Measurements from ENCODE around the gene CNGA3. TPM values are rescaled to one million over a fixed set of nuclear protein-coding genes. Genes with fewer than 3 reads are reported as not detected.

CNGA3 gene
- total and polyA plus RNA-seq, 3 experiments from 2014 or later, result not detected

DNA sequence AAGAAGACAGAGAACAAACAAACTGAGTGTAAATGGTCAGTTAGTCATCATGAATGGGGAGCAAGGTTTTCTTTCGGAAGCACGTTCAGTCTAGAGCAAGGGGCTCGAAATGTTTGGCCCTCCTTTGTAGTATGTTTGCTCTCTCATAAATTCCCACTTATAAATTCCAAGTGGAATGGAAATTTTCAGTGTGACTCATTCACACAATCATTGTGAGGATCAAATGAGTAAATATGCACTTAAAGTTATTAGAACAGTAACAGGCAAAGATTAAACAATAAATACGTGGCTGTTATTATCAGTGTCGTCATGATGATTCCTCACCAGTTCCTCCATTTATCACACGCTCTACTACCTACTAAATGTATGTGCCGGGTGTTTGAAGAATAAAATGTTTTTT lies 10.5 kb downstream of the CNGA3 start:
- CTCF ChIA-PET, result no interaction called here

DNA sequence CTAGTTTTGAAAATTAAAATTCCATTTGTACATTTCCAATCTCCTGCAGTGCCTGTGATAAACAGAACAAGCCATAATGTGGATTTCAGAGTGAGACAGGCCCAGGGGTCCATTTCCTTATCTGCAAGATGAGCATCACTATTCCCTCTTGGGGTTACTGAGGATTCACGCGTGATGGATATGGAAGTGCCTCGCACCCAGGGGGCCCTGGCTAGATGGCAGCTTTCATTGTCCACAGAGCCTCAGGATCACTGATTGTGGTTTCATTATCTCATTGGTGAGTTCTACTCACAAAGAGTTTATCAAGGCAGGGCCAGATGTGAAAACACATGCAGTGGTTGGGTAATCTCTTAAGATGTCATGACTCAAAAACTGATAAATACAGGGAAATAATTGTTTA lies 11.6 kb downstream of the CNGA3 start:
- Mint-ChIP-seq H3K4me3 (no peak overlapping the region), H3K9me3 (peaks cover 0 to 4% (median 0%) of the 10 kb centered on the region in 5 donors), H3K36me3 (no peaks in the 10 kb centered on the region), H3K27ac (no peak overlapping the region), H3K27me3 (peaks cover 3 to 22% of the 10 kb centered on the region in 2 donors), H3K4me1 (no peaks in the 10 kb centered on the region)
- no peak for DNase-seq
- no peaks in the 10 kb centered on the region for H3K27me3 ChIP-seq (ENCODE audit: insufficient read depth, low read length, poor library complexity, severe bottlenecking)
- H3K4me3 ChIP-seq (ENCODE audit: low read length), result no peak overlapping the region
- no peaks in the 10 kb centered on the region for H3K4me1 ChIP-seq (ENCODE audit: insufficient read depth, low read length)
- POLR2A ChIA-PET, result no interaction called here
- CTCF ChIA-PET, result no interaction called here
- H3K27ac ChIP-seq (ENCODE audit: low read depth, low read length), result no peak overlapping the region
- no peaks in the 10 kb centered on the region for H3K9me3 ChIP-seq (ENCODE audit: low read length)
- no peaks in the 10 kb centered on the region for H3K36me3 ChIP-seq (ENCODE audit: insufficient read depth, low read length)

More for the DNA sequence above, 10.5 kb downstream of the CNGA3 start:
- H3K36me3 ChIP-seq (ENCODE audit: insufficient read depth, low read length), result no peaks in the 10 kb centered on the region
- Mint-ChIP-seq H3K27ac (no peak overlapping the region), H3K27me3 (peaks cover 10 to 24% of the 10 kb centered on the region in 2 donors), H3K9me3 (peaks cover 0 to 3% (median 2%) of the 10 kb centered on the region in 5 donors), H3K4me3 (no peak overlapping the region), H3K36me3 (no peaks in the 10 kb centered on the region), H3K4me1 (no peaks in the 10 kb centered on the region)
- POLR2A ChIA-PET, result no interaction called here
- H3K4me3 ChIP-seq (ENCODE audit: low read length), result no peak overlapping the region
- H3K27ac ChIP-seq (ENCODE audit: low read depth, low read length), result no peak overlapping the region
- no peaks in the 10 kb centered on the region for H3K27me3 ChIP-seq (ENCODE audit: insufficient read depth, low read length, poor library complexity, severe bottlenecking)
- H3K4me1 ChIP-seq (ENCODE audit: insufficient read depth, low read length), result no peaks in the 10 kb centered on the region
- DNase-seq, result no peak
- H3K9me3 ChIP-seq (ENCODE audit: low read length), result no peaks in the 10 kb centered on the region

DNA sequence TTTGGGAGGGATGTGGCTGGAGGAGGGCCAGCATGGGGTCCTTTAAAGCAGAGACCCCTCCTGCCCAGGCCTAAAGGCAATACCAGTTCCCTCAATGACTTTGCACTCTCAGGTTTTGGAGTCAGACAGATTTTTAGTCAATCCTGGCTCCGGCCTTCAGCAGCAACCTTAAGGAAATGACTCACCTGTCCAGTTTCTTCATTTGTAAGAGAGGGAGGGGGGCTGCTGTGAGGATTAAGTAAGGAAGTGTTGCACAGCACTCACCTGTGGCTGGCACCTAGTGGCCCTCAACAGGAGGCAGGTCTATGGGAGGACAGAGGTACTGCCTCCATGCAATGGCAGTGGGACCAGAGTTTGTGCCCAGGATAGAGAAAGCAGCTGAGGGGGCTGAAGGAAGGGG lies 13.7 kb downstream of the CNGA3 start:
- CTCF ChIA-PET, result no interaction called here

DNA sequence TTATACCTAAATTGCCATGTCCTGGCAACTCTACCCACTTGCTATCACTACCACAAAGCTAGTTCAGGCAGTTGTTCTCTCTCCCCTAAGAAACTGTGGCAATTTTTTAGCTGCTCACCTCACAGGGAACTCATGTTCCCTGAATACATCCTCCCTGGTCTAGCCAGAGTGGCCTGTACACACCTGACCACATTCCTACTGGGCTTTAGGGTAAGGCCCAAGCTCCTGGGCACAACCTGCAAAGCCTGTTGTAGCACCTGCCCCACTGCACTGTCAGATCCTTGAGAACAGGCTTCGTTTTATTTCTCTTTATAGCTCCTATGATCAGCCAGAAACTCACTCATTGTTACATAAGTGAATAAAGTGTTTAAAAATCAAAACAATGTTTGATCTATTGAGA lies 21.5 kb downstream of the CNGA3 start:
- CTCF ChIA-PET, result no interaction called here
- peaks cover 15% of the 10 kb centered on the region for H3K27me3 ChIP-seq (ENCODE audit: insufficient read depth, low read length, poor library complexity, severe bottlenecking)
- H3K9me3 ChIP-seq (ENCODE audit: low read length), result no peaks in the 10 kb centered on the region
- Mint-ChIP-seq H3K27me3 (peaks cover 16 to 61% of the 10 kb centered on the region in 2 donors), H3K4me1 (no peaks in the 10 kb centered on the region), H3K9me3 (peaks cover 0 to 9% (median 7%) of the 10 kb centered on the region in 5 donors), H3K4me3 (no peak overlapping the region), H3K27ac (no peak overlapping the region), H3K36me3 (peaks cover 0 to 16% (median 0%) of the 10 kb centered on the region in 3 donors)
- POLR2A ChIA-PET, result no interaction called here
- no peaks in the 10 kb centered on the region for H3K36me3 ChIP-seq (ENCODE audit: insufficient read depth, low read length)
- H3K4me3 ChIP-seq (ENCODE audit: low read length), result no peak overlapping the region
- H3K4me1 ChIP-seq (ENCODE audit: insufficient read depth, low read length), result no peaks in the 10 kb centered on the region
- no peak for DNase-seq
- no peak overlapping the region for H3K27ac ChIP-seq (ENCODE audit: low read depth, low read length)

More for the DNA sequence above, 13.7 kb downstream of the CNGA3 start:
- no peaks in the 10 kb centered on the region for H3K4me1 Mint-ChIP-seq
- Histone ChIP-seq H3K9me3 (ENCODE audit: low read length) (no peaks in the 10 kb centered on the region), H3K36me3 (ENCODE audit: insufficient read depth, low read length) (no peaks in the 10 kb centered on the region), H3K4me1 (ENCODE audit: insufficient read depth, low read length) (no peaks in the 10 kb centered on the region), H3K4me3 (ENCODE audit: low read length) (no peak overlapping the region), H3K27ac (ENCODE audit: low read depth, low read length) (no peak overlapping the region), H3K27me3 (ENCODE audit: insufficient read depth, low read length, poor library complexity, severe bottlenecking) (no peaks in the 10 kb centered on the region)
- H3K27me3 Mint-ChIP-seq, result peaks cover 5 to 28% of the 10 kb centered on the region in 2 donors
- H3K4me3 Mint-ChIP-seq, result no peak overlapping the region
- no peaks in the 10 kb centered on the region for H3K36me3 Mint-ChIP-seq
- POLR2A ChIA-PET, result no interaction called here
- DNase-seq, result no peak
- H3K9me3 Mint-ChIP-seq, result peaks cover 0 to 4% (median 0%) of the 10 kb centered on the region in 5 donors
- H3K27ac Mint-ChIP-seq, result no peak overlapping the region

DNA sequence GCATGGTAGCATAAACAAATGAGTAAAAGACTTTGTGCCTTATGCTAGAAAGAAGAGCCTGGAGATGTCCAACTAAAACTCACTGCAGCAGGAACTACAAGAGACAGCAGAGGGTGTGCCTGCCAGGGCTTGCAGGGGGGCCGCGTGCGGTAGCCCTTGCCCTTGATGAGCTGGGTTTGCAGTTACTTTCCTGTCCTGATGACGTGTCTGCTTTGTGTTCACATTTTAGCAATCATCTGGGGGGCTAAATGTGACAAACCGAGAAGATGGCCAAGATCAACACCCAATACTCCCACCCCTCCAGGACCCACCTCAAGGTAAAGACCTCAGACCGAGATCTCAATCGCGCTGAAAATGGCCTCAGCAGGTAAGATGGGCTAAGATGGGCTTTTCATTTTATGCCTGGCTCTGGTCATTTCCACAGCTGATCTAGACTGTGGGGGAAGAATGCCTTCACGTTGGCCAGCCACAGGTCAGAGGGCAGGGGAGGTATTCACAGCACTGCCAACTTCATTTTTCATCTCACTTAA lies 23.5 kb downstream of the CNGA3 start:
- H3K4me1 Mint-ChIP-seq, result no peaks in the 10 kb centered on the region
- peaks cover 0 to 9% (median 7%) of the 10 kb centered on the region in 5 donors for H3K9me3 Mint-ChIP-seq
- CTCF ChIA-PET, result interaction anchor here (1.1 kb wide), 1 partner anchor 15 kb away, joined by 3 read pairs; no protein-coding TSS in a partner anchor
- Histone ChIP-seq H3K36me3 (ENCODE audit: insufficient read depth, low read length) (no peaks in the 10 kb centered on the region), H3K4me1 (ENCODE audit: insufficient read depth, low read length) (no peaks in the 10 kb centered on the region), H3K27ac (ENCODE audit: low read depth, low read length) (no peak overlapping the region), H3K4me3 (ENCODE audit: low read length) (no peak overlapping the region), H3K9me3 (ENCODE audit: low read length) (no peaks in the 10 kb centered on the region), H3K27me3 (ENCODE audit: insufficient read depth, low read length, poor library complexity, severe bottlenecking) (peaks cover 15% of the 10 kb centered on the region)
- POLR2A ChIA-PET, result no interaction called here
- H3K36me3 Mint-ChIP-seq, result peaks cover 0 to 16% (median 0%) of the 10 kb centered on the region in 3 donors
- no peak overlapping the region for H3K27ac Mint-ChIP-seq
- peaks cover 16 to 70% of the 10 kb centered on the region in 2 donors for H3K27me3 Mint-ChIP-seq
- no peak for DNase-seq
- H3K4me3 Mint-ChIP-seq, result no peak overlapping the region

DNA sequence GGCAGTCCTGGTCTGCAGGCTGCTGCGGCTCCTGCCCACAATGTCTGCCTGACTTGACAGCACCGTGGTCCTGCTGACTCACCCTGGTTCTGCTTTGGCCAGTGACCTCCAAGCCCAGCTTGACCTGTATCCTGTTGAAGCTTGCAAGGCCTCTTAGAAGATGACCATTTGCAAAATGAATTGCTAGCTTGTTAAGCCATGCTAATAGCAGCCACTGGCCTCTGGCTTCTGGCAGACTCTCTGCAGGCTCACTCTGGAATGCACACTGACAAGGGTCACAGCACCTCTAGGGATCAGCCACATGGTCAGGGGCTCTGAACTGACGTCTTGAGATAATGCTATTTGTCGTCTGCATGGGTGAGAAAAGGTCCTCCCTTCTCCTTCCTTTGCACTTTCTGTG lies 25.9 kb downstream of the CNGA3 start:
- Histone ChIP-seq H3K4me1 (ENCODE audit: insufficient read depth, low read length) (no peaks in the 10 kb centered on the region), H3K27me3 (ENCODE audit: insufficient read depth, low read length, poor library complexity, severe bottlenecking) (peaks cover 15% of the 10 kb centered on the region), H3K4me3 (ENCODE audit: low read length) (no peak overlapping the region), H3K9me3 (ENCODE audit: low read length) (no peaks in the 10 kb centered on the region), H3K27ac (ENCODE audit: low read depth, low read length) (no peak overlapping the region), H3K36me3 (ENCODE audit: insufficient read depth, low read length) (no peaks in the 10 kb centered on the region)
- Mint-ChIP-seq H3K4me1 (no peaks in the 10 kb centered on the region), H3K4me3 (no peak overlapping the region), H3K27ac (no peak overlapping the region), H3K9me3 (peaks cover 0 to 9% (median 7%) of the 10 kb centered on the region in 5 donors), H3K27me3 (peaks cover 18 to 83% of the 10 kb centered on the region in 2 donors), H3K36me3 (peaks cover 0 to 12% (median 0%) of the 10 kb centered on the region in 3 donors)
- POLR2A ChIA-PET, result no interaction called here
- DNase-seq, result no peak
- CTCF ChIA-PET, result no interaction called here

DNA sequence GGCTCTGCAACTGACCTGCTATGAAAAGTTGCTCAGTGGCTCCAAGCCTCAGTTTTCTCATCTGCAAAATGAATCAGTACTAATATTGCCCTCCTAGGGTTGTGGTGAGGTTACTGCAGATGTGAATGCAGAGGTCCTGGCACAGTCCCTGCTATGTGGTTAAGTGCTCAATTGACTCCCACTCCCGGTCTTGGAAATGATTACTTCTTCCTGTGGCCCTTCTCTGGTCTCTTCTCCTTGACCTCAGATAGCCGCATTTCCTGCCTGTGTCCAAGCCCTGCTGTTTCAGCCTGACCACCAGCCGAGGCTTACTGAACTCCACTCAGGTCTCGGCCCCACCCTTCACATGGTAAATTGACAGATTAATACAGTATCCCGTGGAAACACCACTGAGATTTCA lies 26.3 kb downstream of the CNGA3 start:
- H3K4me3 ChIP-seq (ENCODE audit: low read length), result no peak overlapping the region
- Mint-ChIP-seq H3K4me1 (no peaks in the 10 kb centered on the region), H3K4me3 (peak overlapping the region in 1 of 7 donors; percentile 15), H3K27me3 (peaks cover 18 to 81% of the 10 kb centered on the region in 2 donors), H3K27ac (no peak overlapping the region), H3K9me3 (peaks cover 0 to 9% (median 7%) of the 10 kb centered on the region in 5 donors), H3K36me3 (peaks cover 0 to 10% (median 0%) of the 10 kb centered on the region in 3 donors)
- ChIA-PET CTCF (no interaction called here), POLR2A (no interaction called here)
- no peak for DNase-seq
- peaks cover 15% of the 10 kb centered on the region for H3K27me3 ChIP-seq (ENCODE audit: insufficient read depth, low read length, poor library complexity, severe bottlenecking)
- H3K4me1 ChIP-seq (ENCODE audit: insufficient read depth, low read length), result no peaks in the 10 kb centered on the region
- H3K9me3 ChIP-seq (ENCODE audit: low read length), result no peaks in the 10 kb centered on the region
- no peak overlapping the region for H3K27ac ChIP-seq (ENCODE audit: low read depth, low read length)
- no peaks in the 10 kb centered on the region for H3K36me3 ChIP-seq (ENCODE audit: insufficient read depth, low read length)

DNA sequence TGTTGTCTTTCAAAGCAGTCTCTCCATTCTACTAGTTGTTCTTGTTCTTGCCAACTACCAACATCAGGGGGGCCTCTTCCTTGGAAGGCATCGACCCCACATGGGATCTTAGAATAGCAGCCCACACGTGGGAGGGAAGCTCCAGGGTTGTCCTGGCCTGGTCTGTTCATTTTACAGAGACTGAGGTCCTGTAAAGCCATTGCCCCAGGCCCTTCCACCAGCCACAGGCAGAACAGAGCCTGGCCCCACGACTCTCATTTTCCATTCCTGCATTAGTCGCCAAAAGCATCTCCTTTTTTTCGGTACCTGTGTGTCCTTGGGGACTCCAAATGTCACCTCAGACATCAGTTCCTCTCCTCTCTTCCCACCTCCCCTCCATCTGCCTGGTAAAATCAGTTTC lies 28.0 kb downstream of the CNGA3 start:
- ChIA-PET POLR2A (no interaction called here), CTCF (no interaction called here)
- Histone ChIP-seq H3K27ac (ENCODE audit: low read depth, low read length) (no peak overlapping the region), H3K4me3 (ENCODE audit: low read length) (no peak overlapping the region), H3K36me3 (ENCODE audit: insufficient read depth, low read length) (no peaks in the 10 kb centered on the region), H3K4me1 (ENCODE audit: insufficient read depth, low read length) (no peaks in the 10 kb centered on the region), H3K9me3 (ENCODE audit: low read length) (no peaks in the 10 kb centered on the region), H3K27me3 (ENCODE audit: insufficient read depth, low read length, poor library complexity, severe bottlenecking) (peaks cover 11% of the 10 kb centered on the region)
- Mint-ChIP-seq H3K27me3 (peaks cover 18 to 70% of the 10 kb centered on the region in 2 donors), H3K9me3 (peaks cover 0 to under 1% (median 0%) of the 10 kb centered on the region in 5 donors), H3K27ac (no peak overlapping the region), H3K4me3 (no peak overlapping the region), H3K36me3 (peaks cover 0 to 1% (median 0%) of the 10 kb centered on the region in 3 donors), H3K4me1 (peaks cover 0 to 5% (median 0%) of the 10 kb centered on the region in 3 donors)
- no peak for DNase-seq

All from CD8-positive, alpha-beta memory T cell (primary cell).